HPDE6-E6E7 (cell line): ENCODE data around the gene OR52E8.

Experiments
- DNase-seq: peaks from one replicate; pipeline ENCODE4 v3.0.0; 2011; ENCODE audit warnings: missing footprints; ENCODE audit errors: extremely low spot score

OR52E8 gene

GRCh38 chr11:5807580-5807979, 49.9 kb downstream of the OR52E8 start:
- no peak for DNase-seq
